AG04449 (cell line): ENCODE measurements around the gene LIN7B.
"Not testable (repeated sequence)": the region's sequence is repeated elsewhere in the genome, so short reads cannot be mapped to it uniquely, and the experiment has no call there.

Source experiments
- CTCF ChIA-PET: fragments of 350-600 bp; formaldehyde crosslinking; extraction: SDS; loops from one replicate; lab custom pipeline; 2021; ENCODE audit warnings: antibody characterized with exemption; lab: Yijun Ruan, JAX
- POLR2A ChIA-PET: fragments of 400-600, 350-600 bp; formaldehyde crosslinking; extraction: SDS; loops from one replicate; lab custom pipeline; 2020; ENCODE audit warnings: antibody characterized with exemption, inconsistent platforms; lab: Yijun Ruan, JAX
- DNase-seq: peaks from one replicate; pipeline ENCODE4 v3.0.0-alpha.2; 2010; ENCODE audit warnings: low read depth, low spot score
- H3K4me3 ChIP-seq: 2 replicates; pipeline ENCODE4 v1.5.1; 2011; ENCODE audit warnings: low read depth, mild to moderate bottlenecking, control low read depth, low read length
- TF ChIP-seq, protein P1 (sequence below): IDR thresholded peaks from one replicate; pipeline ENCODE4 v1.5.1; 2011; ENCODE audit warnings: mild to moderate bottlenecking, moderate library complexity, low read length, control low read depth, inconsistent platforms; ENCODE audit not compliant: insufficient read depth; ENCODE audit errors: missing control alignments

LIN7B gene

DNA sequence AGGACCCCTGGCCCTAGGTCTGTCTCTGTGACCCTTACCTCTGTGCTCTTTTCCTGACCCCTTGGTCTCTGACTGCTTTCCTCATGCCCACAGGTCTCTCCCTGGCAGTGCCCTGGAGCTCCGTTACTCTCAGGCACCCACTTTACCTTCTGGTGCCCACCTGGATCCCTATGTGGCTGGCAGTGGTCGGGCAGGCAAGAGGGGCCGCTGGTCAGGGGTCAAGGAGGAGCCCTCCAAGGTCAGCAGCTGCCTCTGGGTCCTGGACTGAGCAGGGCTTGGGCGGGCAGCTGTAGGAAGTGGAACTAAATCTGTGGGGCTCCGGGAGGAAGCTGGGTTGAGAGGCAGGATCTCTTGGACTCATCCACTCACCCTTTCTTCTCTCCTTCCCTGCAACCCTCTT lies 21.5 kb downstream of the LIN7B start:
- TF ChIP-seq, protein P1, sequence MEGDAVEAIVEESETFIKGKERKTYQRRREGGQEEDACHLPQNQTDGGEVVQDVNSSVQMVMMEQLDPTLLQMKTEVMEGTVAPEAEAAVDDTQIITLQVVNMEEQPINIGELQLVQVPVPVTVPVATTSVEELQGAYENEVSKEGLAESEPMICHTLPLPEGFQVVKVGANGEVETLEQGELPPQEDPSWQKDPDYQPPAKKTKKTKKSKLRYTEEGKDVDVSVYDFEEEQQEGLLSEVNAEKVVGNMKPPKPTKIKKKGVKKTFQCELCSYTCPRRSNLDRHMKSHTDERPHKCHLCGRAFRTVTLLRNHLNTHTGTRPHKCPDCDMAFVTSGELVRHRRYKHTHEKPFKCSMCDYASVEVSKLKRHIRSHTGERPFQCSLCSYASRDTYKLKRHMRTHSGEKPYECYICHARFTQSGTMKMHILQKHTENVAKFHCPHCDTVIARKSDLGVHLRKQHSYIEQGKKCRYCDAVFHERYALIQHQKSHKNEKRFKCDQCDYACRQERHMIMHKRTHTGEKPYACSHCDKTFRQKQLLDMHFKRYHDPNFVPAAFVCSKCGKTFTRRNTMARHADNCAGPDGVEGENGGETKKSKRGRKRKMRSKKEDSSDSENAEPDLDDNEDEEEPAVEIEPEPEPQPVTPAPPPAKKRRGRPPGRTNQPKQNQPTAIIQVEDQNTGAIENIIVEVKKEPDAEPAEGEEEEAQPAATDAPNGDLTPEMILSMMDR: no peak
- H3K4me3 ChIP-seq: no peak overlapping the region
- ChIA-PET POLR2A (no interaction called here), CTCF (interaction anchor here (3.0 kb wide), 1 partner anchor 10 kb away, joined by 36 read pairs; no protein-coding TSS in a partner anchor)
- DNase-seq: no peak

- ChIA-PET CTCF (interaction anchor here (3.0 kb wide), 1 partner anchor 9 kb away, joined by 36 read pairs; no protein-coding TSS in a partner anchor), POLR2A (interaction anchor here (0.6 kb wide), 1 partner anchor 32 kb away, joined by 3 read pairs; no protein-coding TSS in a partner anchor)
- no peak for DNase-seq
- TF ChIP-seq, protein P1: no peak
- H3K4me3 ChIP-seq: no peak overlapping the region
Observed at GRCh38 chr19:49136771-49137171, 22.6 kb downstream of the LIN7B start.

GRCh38 chr19:49140951-49141350 lies 26.8 kb downstream of the LIN7B start:
- no peak for DNase-seq
- CTCF ChIA-PET: interaction anchor here (0.7 to 1.1 kb wide), 2 partner anchors 16 to 34 kb away, joined by 3 read pairs; no protein-coding TSS in a partner anchor
- TF ChIP-seq, protein P1: no peak

GRCh38 chr19:49141352-49141751 lies 27.2 kb downstream of the LIN7B start:
- no peak overlapping the region for H3K4me3 ChIP-seq
- DNase-seq: no peak
- TF ChIP-seq, protein P1: no peak
- CTCF ChIA-PET: interaction anchor here (0.7 to 1.1 kb wide), 2 partner anchors 16 to 35 kb away, joined by 3 read pairs; no protein-coding TSS in a partner anchor
- POLR2A ChIA-PET: no interaction called here

More at GRCh38 chr19:49140951-49141350, 26.8 kb downstream of the LIN7B start:
- POLR2A ChIA-PET: no interaction called here
- no peak overlapping the region for H3K4me3 ChIP-seq

- TF ChIP-seq, protein P1: no peak
- peak overlapping the region; percentile 95 for H3K4me3 ChIP-seq
- ChIA-PET CTCF (interaction anchor here (0.7 to 1.3 kb wide), 5 partner anchors 17 to 169 kb away, joined by 3 to 9 read pairs (median 4); no protein-coding TSS in a partner anchor), POLR2A (no interaction called here)
- DNase-seq: peak; percentile 56
Observed at GRCh38 chr19:49142866-49143335, 28.7 kb downstream of the LIN7B start.

GRCh38 chr19:49145573-49146407 lies 31.6 kb downstream of the LIN7B start:
- ChIA-PET CTCF (interaction anchor here (0.7 to 3.7 kb wide), 33 partner anchors 10 to 167 kb away, joined by 3 to 36 read pairs (median 4); partner anchors contain the start of genes HRC, LIN7B and PPFIA3), POLR2A (interaction anchor here (0.6 kb wide), 1 partner anchor 31 kb away, joined by 3 read pairs; no protein-coding TSS in a partner anchor)
- H3K4me3 ChIP-seq: peak overlapping the region; percentile 43
- TF ChIP-seq, protein P1: peak; percentile 91
- no peak for DNase-seq

GRCh38 chr19:49146408-49146770 lies 32.2 kb downstream of the LIN7B start:
- peak overlapping the region; percentile 43; the same call in 1 of the 2 replicates for H3K4me3 ChIP-seq
- POLR2A ChIA-PET: interaction anchor here (0.6 kb wide), 1 partner anchor 30 kb away, joined by 3 read pairs; no protein-coding TSS in a partner anchor
- not testable (repeated sequence) for DNase-seq
- CTCF ChIA-PET: interaction anchor here (0.6 to 3.7 kb wide), 29 partner anchors 9 to 167 kb away, joined by 3 to 36 read pairs (median 5); partner anchors contain the start of genes HRC, LIN7B and PPFIA3
